H9 (cell line): Measurements from ENCODE around the gene CPB2. TPM values are rescaled to one million over a fixed set of nuclear protein-coding genes. Genes with fewer than 3 reads are reported as not detected.

Experiments used
- DNase-seq: peaks from one replicate; pipeline ENCODE4 v3.0.0-alpha.2; 2017
- H2AFZ ChIP-seq: one replicate; pipeline ENCODE4 v1.6.1; 2013; ENCODE audit warnings: mild to moderate bottlenecking, low read length, control low read depth, moderate library complexity
- H2AK5ac ChIP-seq: 2 replicates; pipeline ENCODE4 v1.6.1; 2013; ENCODE audit warnings: low read length, control low read depth, mixed read lengths; ENCODE audit not compliant: insufficient read length
- H2BK120ac ChIP-seq: one replicate; pipeline ENCODE4 v1.6.1; 2013; ENCODE audit warnings: low read depth, mild to moderate bottlenecking, low read length, control low read depth, inconsistent platforms; ENCODE audit not compliant: poor library complexity, severe bottlenecking
- H2BK12ac ChIP-seq: 2 replicates; pipeline ENCODE4 v1.6.1; 2013; ENCODE audit warnings: low read length, control low read depth, mixed read lengths, low read depth; ENCODE audit not compliant: insufficient read length
- H2BK15ac ChIP-seq: 2 replicates; pipeline ENCODE4 v1.6.1; 2013; ENCODE audit warnings: low read depth, low read length, control low read depth
- H2BK20ac ChIP-seq: one replicate; pipeline ENCODE4 v1.6.1; 2013; ENCODE audit warnings: low read depth, mild to moderate bottlenecking, low read length, control low read depth, inconsistent platforms; ENCODE audit not compliant: poor library complexity, severe bottlenecking
- H2BK5ac ChIP-seq: 2 replicates; pipeline ENCODE4 v1.6.1; 2013; ENCODE audit warnings: low read length, control low read depth, mixed read lengths; ENCODE audit not compliant: insufficient read length
- H3K14ac ChIP-seq: 2 replicates; pipeline ENCODE4 v1.6.1; 2013; ENCODE audit warnings: low read length, control low read depth; ENCODE audit not compliant: insufficient read depth
- H3K18ac ChIP-seq: 2 replicates; pipeline ENCODE4 v1.6.1; 2013; ENCODE audit warnings: low read depth, mild to moderate bottlenecking, mixed read lengths, low read length, control low read depth; ENCODE audit not compliant: insufficient read length
- H3K23ac ChIP-seq: 2 replicates; pipeline ENCODE4 v1.6.1; 2013; ENCODE audit warnings: low read length, control low read depth, mixed read lengths, low read depth; ENCODE audit not compliant: insufficient read length
- H3K23me2 ChIP-seq: 2 replicates; pipeline ENCODE4 v1.6.1; 2013; ENCODE audit warnings: low read depth, mild to moderate bottlenecking, mixed read lengths, low read length, control low read depth; ENCODE audit not compliant: insufficient read length, poor library complexity, severe bottlenecking
- H3K27ac ChIP-seq: 2 replicates; pipeline ENCODE4 v1.5.1; 2013; ENCODE audit warnings: low read length, control low read depth, mixed read lengths, low read depth; ENCODE audit not compliant: insufficient read length
- H3K27me3 ChIP-seq: 2 replicates; pipeline ENCODE4 v1.6.1; 2013; ENCODE audit warnings: low read length, control low read depth, inconsistent platforms; ENCODE audit not compliant: insufficient read depth
- H3K4ac ChIP-seq: 2 replicates; pipeline ENCODE4 v1.6.1; 2013; ENCODE audit warnings: low read depth, mild to moderate bottlenecking, control low read depth, inconsistent platforms, low read length, moderate library complexity
- H3K4me1 ChIP-seq: 2 replicates; pipeline ENCODE4 v1.6.1; 2013; ENCODE audit warnings: low read length, control low read depth, inconsistent platforms; ENCODE audit not compliant: insufficient read depth
- H3K4me2 ChIP-seq: 2 replicates; pipeline ENCODE4 v1.6.1; 2013; ENCODE audit warnings: low read length, control low read depth, mixed read lengths; ENCODE audit not compliant: insufficient read length, insufficient read depth
- H3K56ac ChIP-seq: 2 replicates; pipeline ENCODE4 v1.6.1; 2013; ENCODE audit warnings: low read depth, mild to moderate bottlenecking, mixed read lengths, low read length, control low read depth; ENCODE audit not compliant: insufficient read length
- H3K79me1 ChIP-seq: 2 replicates; pipeline ENCODE4 v1.6.1; 2013; ENCODE audit warnings: low read depth, mild to moderate bottlenecking, moderate library complexity, low read length, control low read depth, inconsistent platforms; ENCODE audit not compliant: insufficient read depth, poor library complexity, severe bottlenecking
- H3K79me2 ChIP-seq: 2 replicates; pipeline ENCODE4 v1.6.1; 2013; ENCODE audit warnings: low read length, control low read depth, inconsistent platforms; ENCODE audit not compliant: insufficient read depth
- H3K9ac ChIP-seq: 2 replicates; pipeline ENCODE4 v1.6.1; 2013; ENCODE audit warnings: low read length, control low read depth, mixed read lengths; ENCODE audit not compliant: insufficient read length; ENCODE audit errors: extremely low read depth
- H3K9me3 ChIP-seq: one replicate; pipeline ENCODE4 v1.6.1; 2013; ENCODE audit warnings: low read depth, low read length, inconsistent platforms; ENCODE audit not compliant: control insufficient read depth
- H3T11ph ChIP-seq: one replicate; pipeline ENCODE4 v1.6.1; 2013; ENCODE audit warnings: mild to moderate bottlenecking, low read length, control low read depth, inconsistent platforms
- H4K20me1 ChIP-seq: one replicate; pipeline ENCODE4 v1.6.1; 2013; ENCODE audit not compliant: control insufficient read depth, insufficient read length, insufficient read depth
- H4K5ac ChIP-seq: 2 replicates; pipeline ENCODE4 v1.6.1; 2013; ENCODE audit warnings: low read depth, mild to moderate bottlenecking, mixed read lengths, low read length, control low read depth; ENCODE audit not compliant: insufficient read length
- H4K8ac ChIP-seq: replicated peaks from 2 replicates; pipeline ENCODE4 v1.6.1; 2013; ENCODE audit warnings: low read length, control low read depth, mixed read lengths, low read depth; ENCODE audit not compliant: insufficient read length
- H4K91ac ChIP-seq: 2 replicates; pipeline ENCODE4 v1.6.1; 2013; ENCODE audit warnings: low read depth, mild to moderate bottlenecking, moderate library complexity, mixed read lengths, low read length, control low read depth; ENCODE audit not compliant: insufficient read length
- H3K27ac Mint-ChIP-seq, 3 experiments: 2 replicates in 2 of 3; 3 replicates in 1 of 3; pipeline ENCODE4 v1.8.0; 2020 to 2021; ENCODE audit warnings: mixed read lengths in 3 of 3, mild to moderate bottlenecking in 1 of 3, moderate library complexity in 1 of 3
- H3K27me3 Mint-ChIP-seq: 2 replicates; pipeline ENCODE4 v1.8.0; 2021; ENCODE audit warnings: low read depth, mild to moderate bottlenecking, moderate library complexity, mixed read lengths
- H3K36me3 Mint-ChIP-seq, 3 experiments: 2 replicates in 2 of 3; 3 replicates in 1 of 3; pipeline ENCODE4 v1.8.0; 2020 to 2021; ENCODE audit warnings: low read depth in 3 of 3, mixed read lengths in 3 of 3; ENCODE audit not compliant: insufficient read depth in 1 of 3
- H3K4me1 Mint-ChIP-seq, 2 experiments: 2 replicates each; pipeline ENCODE4 v1.8.0; 2020; ENCODE audit warnings: mixed read lengths in 2 of 2
- H3K4me3 Mint-ChIP-seq, 2 experiments: 2 replicates in 1 of 2; 3 replicates in 1 of 2; pipeline ENCODE4 v1.8.0; 2020 to 2021; ENCODE audit warnings: mild to moderate bottlenecking in 2 of 2, mixed read lengths in 2 of 2, moderate library complexity in 1 of 2
- H3K9me3 Mint-ChIP-seq, 2 experiments: 2 replicates in 1 of 2; 3 replicates in 1 of 2; pipeline ENCODE4 v1.8.0; 2020; ENCODE audit warnings: mild to moderate bottlenecking in 2 of 2, mixed read lengths in 2 of 2, moderate library complexity in 1 of 2
- CTCF ChIP-seq: fragments of 200-600 bp; sonication (generic); conservative IDR thresholded peaks from 3 replicates; pipeline ENCODE4 v1.8.0; 2021; ENCODE audit warnings: antibody characterized with exemption, mild to moderate bottlenecking
- WGBS: extraction: QIAGEN DNeasy Blood & Tissue Kit; methylation state at CpG from one replicate; pipeline ENCODE4 v1.1.7; 2013; ENCODE audit warnings: missing lambda C conversion rate, low lambda C conversion rate, mixed read lengths; ENCODE audit not compliant: insufficient read length; ENCODE audit errors: extremely low coverage; 5-methylcytosine and 5-hydroxymethylcytosine counted together
- total RNA-seq: library from RNA; stranded (reverse); gene quantifications from 2 replicates; pipeline ENCODE4 v1.2.1, GENCODE V29; 2021

Gene CPB2
- total RNA-seq, 1 experiment from 2014 or later = not detected

- Histone ChIP-seq H3K56ac (no peak overlapping the region), H4K8ac (no peak overlapping the region), H3K79me1 (no peaks in the 10 kb centered on the region), H3K27ac (no peak overlapping the region), H3K4me1 (no peaks in the 10 kb centered on the region; the same call in 1 of the 2 replicates), H4K91ac (no peak overlapping the region), H4K20me1 (no peaks in the 10 kb centered on the region), H3K23me2 (no peaks in the 10 kb centered on the region), H3T11ph (no peak overlapping the region), H2BK20ac (no peak overlapping the region), H3K9ac (no peak overlapping the region), H2BK120ac (no peak overlapping the region), H3K79me2 (no peaks in the 10 kb centered on the region), H2AK5ac (no peak overlapping the region), H2AFZ (no peak overlapping the region), H3K23ac (no peak overlapping the region), H3K18ac (no peak overlapping the region), H4K5ac (no peak overlapping the region), H3K14ac (no peak overlapping the region), H3K4me2 (no peak overlapping the region), H2BK5ac (no peak overlapping the region), H3K9me3 (no peaks in the 10 kb centered on the region), H2BK12ac (no peak overlapping the region), H3K27me3 (no peaks in the 10 kb centered on the region), H3K4ac (no peak overlapping the region), H2BK15ac (no peak overlapping the region)
- no peak for DNase-seq
- no peaks in the 10 kb centered on the region for H3K9me3 Mint-ChIP-seq
- no peaks in the 10 kb centered on the region for H3K36me3 Mint-ChIP-seq
- no peak for TF ChIP-seq CTCF
- H3K4me1 Mint-ChIP-seq = peaks cover 3 to 4% of the 10 kb centered on the region in 2 experiments; a peak in 1 of 4 replicates
- peaks cover 1% of the 10 kb centered on the region; the same call in 1 of the 2 replicates for H3K27me3 Mint-ChIP-seq
- no peak overlapping the region for H3K4me3 Mint-ChIP-seq
- H3K27ac Mint-ChIP-seq = no peak overlapping the region
- no CpG with 5 or more reads among the region's 8 CpGs for WGBS
Observed at GRCh38 chr13:46101484-46102254, 3.2 kb downstream of the CPB2 start.
